ENCODE data around the gene CNBD2. TPM values are rescaled to one million over a fixed set of nuclear protein-coding genes. Genes with fewer than 3 reads are reported as not detected.

CNBD2 gene
- total and polyA plus RNA-seq, 2 donors from 2014 or later, result 7.4 to 11.4 TPM

DNA sequence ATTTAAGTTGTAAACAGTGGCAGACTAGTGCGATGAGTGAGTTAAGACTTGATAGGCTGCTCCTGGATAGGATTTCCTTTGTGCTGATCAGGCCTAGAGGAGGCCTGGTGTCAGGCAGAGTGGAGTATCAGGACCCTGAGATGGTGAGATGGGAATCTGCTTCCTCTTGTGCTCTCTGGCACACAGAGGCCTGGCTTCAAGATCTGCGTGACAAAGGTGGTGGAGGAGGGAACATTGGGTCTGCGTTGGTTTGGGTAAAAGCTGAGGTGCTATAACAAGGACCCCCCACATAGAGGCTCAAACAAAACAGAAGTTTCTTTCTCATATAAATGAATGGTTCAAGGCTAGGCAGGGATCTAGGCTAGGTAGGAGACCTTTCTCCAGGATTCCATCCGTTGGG is 34.3 kb upstream of the CNBD2 start:
- no peaks in the 10 kb centered on the region for H3K27me3 ChIP-seq (ENCODE audit: control insufficient read depth, insufficient read depth, low read length)
- no peak overlapping the region for H3K9ac ChIP-seq (ENCODE audit: low read length in 3 of 3)
- H3K4me3 ChIP-seq (ENCODE audit: low read length in 3 of 3), result no peak overlapping the region
- peaks cover 0 to 19% (median 3%) of the 10 kb centered on the region in 3 donors for H3K36me3 ChIP-seq (ENCODE audit: control insufficient read depth in 2 of 3, insufficient read depth in 3 of 3, low read length in 3 of 3)
- no peaks in the 10 kb centered on the region for H3K9me3 ChIP-seq (ENCODE audit: control insufficient read depth in 2 of 3, insufficient read depth in 1 of 3, low read length in 3 of 3)
- intact Hi-C loops (cut with DNase I), result no loop called here
- H3K4me1 ChIP-seq (ENCODE audit: control insufficient read depth in 2 of 3, insufficient read depth in 2 of 3, low read depth in 1 of 3, low read length in 3 of 3), result no peaks in the 10 kb centered on the region
- FAIRE-seq (no peak), DNase-seq (no peak)
- TF ChIP-seq CTCF (IDR thresholded peaks at IDR 0.05; ENCODE audit: borderline replicate concordance, extremely low read depth, insufficient read depth), result no peak
- H3K27ac ChIP-seq (ENCODE audit: low read depth in 2 of 2, low read length in 2 of 2), result no peak overlapping the region

GRCh38 chr20:35939264-35939663 is 29.1 kb upstream of the CNBD2 start:
- Histone ChIP-seq H3K27ac (ENCODE audit: low read depth in 2 of 2, low read length in 2 of 2) (no peak overlapping the region), H3K9me3 (ENCODE audit: control insufficient read depth in 2 of 3, insufficient read depth in 1 of 3, low read length in 3 of 3) (no peaks in the 10 kb centered on the region), H3K4me1 (ENCODE audit: control insufficient read depth in 2 of 3, insufficient read depth in 2 of 3, low read depth in 1 of 3, low read length in 3 of 3) (no peaks in the 10 kb centered on the region), H3K9ac (ENCODE audit: low read length in 3 of 3) (no peak overlapping the region), H3K27me3 (ENCODE audit: control insufficient read depth, insufficient read depth, low read length) (no peaks in the 10 kb centered on the region), H3K36me3 (ENCODE audit: control insufficient read depth in 2 of 3, insufficient read depth in 3 of 3, low read length in 3 of 3) (peaks cover 6 to 26% (median 8%) of the 10 kb centered on the region in 3 donors), H3K4me3 (ENCODE audit: low read length in 3 of 3) (no peak overlapping the region)
- FAIRE-seq (no peak), DNase-seq (no peak)
- no peak for TF ChIP-seq CTCF (IDR thresholded peaks at IDR 0.05; ENCODE audit: borderline replicate concordance, extremely low read depth, insufficient read depth)
- intact Hi-C loops (cut with DNase I), result no loop called here

DNA sequence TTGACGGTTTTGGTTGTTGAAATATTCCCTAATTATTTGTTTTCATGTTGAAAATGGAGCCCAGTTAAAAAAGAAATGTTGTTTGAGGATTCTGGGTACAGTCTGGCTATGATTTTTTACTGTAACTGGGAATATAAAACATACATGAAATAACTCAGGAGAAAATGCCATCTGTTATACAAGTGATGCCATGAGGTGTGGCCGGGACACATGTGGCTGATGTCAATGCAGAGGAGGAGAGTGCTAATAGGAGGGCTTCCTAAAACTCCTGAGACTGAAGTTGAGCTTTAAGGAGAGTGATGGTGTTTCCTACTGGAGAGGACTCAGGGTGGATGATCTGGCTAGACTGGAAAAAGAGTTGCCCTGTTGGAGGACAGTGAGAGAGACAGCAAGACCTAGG is 26.8 kb upstream of the CNBD2 start:
- no peaks in the 10 kb centered on the region for H3K9me3 ChIP-seq (ENCODE audit: control insufficient read depth in 2 of 3, insufficient read depth in 1 of 3, low read length in 3 of 3)
- no peaks in the 10 kb centered on the region for H3K27me3 ChIP-seq (ENCODE audit: control insufficient read depth, insufficient read depth, low read length)
- peaks cover 6 to 32% (median 9%) of the 10 kb centered on the region in 3 donors for H3K36me3 ChIP-seq (ENCODE audit: control insufficient read depth in 2 of 3, insufficient read depth in 3 of 3, low read length in 3 of 3)
- no peaks in the 10 kb centered on the region for H3K4me1 ChIP-seq (ENCODE audit: control insufficient read depth in 2 of 3, insufficient read depth in 2 of 3, low read depth in 1 of 3, low read length in 3 of 3)
- intact Hi-C loops (cut with DNase I), result no loop called here
- DNase-seq (no peak), FAIRE-seq (no peak)
- H3K27ac ChIP-seq (ENCODE audit: low read depth in 2 of 2, low read length in 2 of 2), result no peak overlapping the region
- no peak overlapping the region for H3K4me3 ChIP-seq (ENCODE audit: low read length in 3 of 3)
- H3K9ac ChIP-seq (ENCODE audit: low read length in 3 of 3), result no peak overlapping the region
- no peak for TF ChIP-seq CTCF (IDR thresholded peaks at IDR 0.05; ENCODE audit: borderline replicate concordance, extremely low read depth, insufficient read depth)

- H3K4me1 ChIP-seq (ENCODE audit: control insufficient read depth in 2 of 3, insufficient read depth in 2 of 3, low read depth in 1 of 3, low read length in 3 of 3), result no peaks in the 10 kb centered on the region
- H3K4me3 ChIP-seq (ENCODE audit: low read length in 3 of 3), result no peak overlapping the region
- no peak overlapping the region for H3K27ac ChIP-seq (ENCODE audit: low read depth in 2 of 2, low read length in 2 of 2)
- TF ChIP-seq CTCF (IDR thresholded peaks at IDR 0.05; ENCODE audit: borderline replicate concordance, extremely low read depth, insufficient read depth), result no peak
- H3K27me3 ChIP-seq (ENCODE audit: control insufficient read depth, insufficient read depth, low read length), result no peaks in the 10 kb centered on the region
- no peak for DNase-seq
- no peaks in the 10 kb centered on the region for H3K9me3 ChIP-seq (ENCODE audit: control insufficient read depth in 2 of 3, insufficient read depth in 1 of 3, low read length in 3 of 3)
- intact Hi-C loops (cut with DNase I), result no loop called here
- no peak overlapping the region for H3K9ac ChIP-seq (ENCODE audit: low read length in 3 of 3)
- no peak for FAIRE-seq
- peaks cover 6 to 33% (median 11%) of the 10 kb centered on the region in 3 donors for H3K36me3 ChIP-seq (ENCODE audit: control insufficient read depth in 2 of 3, insufficient read depth in 3 of 3, low read length in 3 of 3)
Measured at GRCh38 chr20:35942243-35942642, 26.1 kb upstream of the CNBD2 start.
